Middle frontal gyrus (tissue), 1 donor: Measurements from ENCODE around the gene MAP4K5.
"Not testable (repeated sequence)": the region's sequence is repeated elsewhere in the genome, so short reads cannot be mapped to it uniquely, and the experiment has no call there.

Source experiments
- DNase-seq: peaks from one replicate; pipeline ENCODE4 v3.0.0-alpha.2; 2015; ENCODE audit warnings: low spot score; ENCODE audit errors: extremely low spot score

MAP4K5 gene

GRCh38 chr14:50531595-50532501 lies 521 bp downstream of the MAP4K5 start:
- no peak for DNase-seq

- no peak for DNase-seq
Measured at GRCh38 chr14:50530794-50531365, 1.5 kb downstream of the MAP4K5 start.

GRCh38 chr14:50530358-50530757 lies 2.0 kb downstream of the MAP4K5 start:
- no peak for DNase-seq

GRCh38 chr14:50529288-50530179 lies 2.8 kb downstream of the MAP4K5 start:
- DNase-seq = no peak

- no peak for DNase-seq
Measured at GRCh38 chr14:50528000-50528399, 4.4 kb downstream of the MAP4K5 start.

GRCh38 chr14:50524731-50525515 lies 7.4 kb downstream of the MAP4K5 start:
- no peak for DNase-seq

- no peak for DNase-seq
Measured at GRCh38 chr14:50524060-50524459, 8.3 kb downstream of the MAP4K5 start.

- no peak for DNase-seq
Measured at GRCh38 chr14:50523271-50524041, 8.9 kb downstream of the MAP4K5 start.

- no peak for DNase-seq
Measured at GRCh38 chr14:50521912-50522341, 10.4 kb downstream of the MAP4K5 start.

GRCh38 chr14:50520947-50521815 lies 11.2 kb downstream of the MAP4K5 start:
- DNase-seq = no peak

- no peak for DNase-seq
Measured at GRCh38 chr14:50516091-50516490, 16.3 kb downstream of the MAP4K5 start.

GRCh38 chr14:50512463-50512862 lies 19.9 kb downstream of the MAP4K5 start:
- no peak for DNase-seq

GRCh38 chr14:50510157-50510556 lies 22.2 kb downstream of the MAP4K5 start:
- no peak for DNase-seq

GRCh38 chr14:50507078-50507477 lies 25.3 kb downstream of the MAP4K5 start:
- DNase-seq = not testable (repeated sequence)

- no peak for DNase-seq
Measured at GRCh38 chr14:50501642-50502041, 30.7 kb downstream of the MAP4K5 start.

GRCh38 chr14:50497351-50497750 lies 35.0 kb downstream of the MAP4K5 start:
- no peak for DNase-seq

GRCh38 chr14:50489851-50490250 lies 42.5 kb downstream of the MAP4K5 start:
- DNase-seq = no peak

GRCh38 chr14:50488521-50488920 lies 43.8 kb downstream of the MAP4K5 start:
- DNase-seq = no peak

- DNase-seq = no peak
Measured at GRCh38 chr14:50479041-50479440, 53.3 kb downstream of the MAP4K5 start.
